CD14-positive monocyte (primary cell): ENCODE results near the gene CFTR. TPM values are rescaled to one million over a fixed set of nuclear protein-coding genes. Genes with fewer than 3 reads are reported as not detected.

Source experiments
- DNase-seq, 3 donors: peaks; one replicate each; pipeline ENCODE4 v3.0.0-alpha.2; 2011 to 2022
- H2AFZ ChIP-seq: 2 replicates; pipeline ENCODE4 v1.6.0; 2012; ENCODE audit warnings: mild to moderate bottlenecking, low read depth, low read length, inconsistent platforms; ENCODE audit not compliant: insufficient read depth, poor library complexity, severe bottlenecking
- H3K27ac ChIP-seq, 2 donors: 1 replicate in 1 of 2; 2 replicates in 1 of 2; pipeline ENCODE4 v1.5.1; 2012 to 2013; ENCODE audit warnings: low read length in 2 of 2, control low read depth in 1 of 2, inconsistent platforms in 1 of 2, low read depth in 1 of 2, mild to moderate bottlenecking in 1 of 2
- H3K27me3 ChIP-seq, 2 donors: one replicate each; pipeline versions ENCODE4 v1.6.0 to v1.6.1; 2011 to 2013; ENCODE audit warnings: low read length in 2 of 2; ENCODE audit not compliant: control insufficient read depth in 2 of 2, insufficient read depth in 2 of 2
- H3K36me3 ChIP-seq, 2 donors: replicated peaks in 1 of 2; 1 replicate in 1 of 2; 2 replicates in 1 of 2; pipeline versions ENCODE4 v1.5.1 to v1.6.1; 2012 to 2013; ENCODE audit warnings: low read length in 2 of 2, control low read depth in 1 of 2, inconsistent platforms in 1 of 2, mild to moderate bottlenecking in 1 of 2; ENCODE audit not compliant: insufficient read depth in 2 of 2, control insufficient read depth in 1 of 2
- H3K4me1 ChIP-seq, 2 donors: 1 replicate in 1 of 2; 2 replicates in 1 of 2; pipeline versions ENCODE4 v1.5.1 to v1.6.1; 2012 to 2013; ENCODE audit warnings: low read length in 2 of 2, control low read depth in 1 of 2, inconsistent platforms in 1 of 2, mild to moderate bottlenecking in 1 of 2, moderate library complexity in 1 of 2; ENCODE audit not compliant: insufficient read depth in 2 of 2, control insufficient read depth in 1 of 2
- H3K4me2 ChIP-seq: replicated peaks from 2 replicates; pipeline ENCODE3; 2012; ENCODE audit warnings: low read length, moderate library complexity, mild to moderate bottlenecking; ENCODE audit not compliant: poor library complexity, severe bottlenecking; ENCODE audit errors: extremely low read depth
- H3K4me3 ChIP-seq, 3 experiments: fragments of 200-600 bp in 1 of 3; sonication (generic) in 1 of 3; replicated peaks in 1 of 3; 1 replicate in 2 of 3; 2 replicates in 1 of 3; pipeline ENCODE4 v1.5.1; 2011 to 2013; ENCODE audit warnings: low read length in 3 of 3, mild to moderate bottlenecking in 3 of 3, control low read depth in 2 of 3, low read depth in 2 of 3, inconsistent platforms in 1 of 3, moderate library complexity in 1 of 3
- H3K79me2 ChIP-seq: 2 replicates; pipeline ENCODE4 v1.6.0; 2012; ENCODE audit warnings: mild to moderate bottlenecking, control low read depth, inconsistent platforms, low read length, moderate library complexity; ENCODE audit not compliant: insufficient read depth
- H3K9ac ChIP-seq: 2 replicates; pipeline ENCODE4 v1.6.0; 2017; ENCODE audit warnings: low read length, mild to moderate bottlenecking; ENCODE audit not compliant: insufficient read depth, poor library complexity, severe bottlenecking
- H3K9me3 ChIP-seq, 2 donors: replicated peaks in 1 of 2; 1 replicate in 1 of 2; 2 replicates in 1 of 2; pipeline versions ENCODE4 v1.5.1 to v1.6.1; 2012 to 2013; ENCODE audit warnings: low read length in 2 of 2, control low read depth in 1 of 2; ENCODE audit not compliant: control insufficient read depth in 1 of 2, insufficient read depth in 1 of 2
- H4K20me1 ChIP-seq: 2 replicates; pipeline ENCODE4 v1.6.0; 2012; ENCODE audit warnings: mild to moderate bottlenecking, low read length, control low read depth, moderate library complexity; ENCODE audit not compliant: insufficient read depth
- H3K27ac Mint-ChIP-seq, 7 donors: one replicate each; pipeline ENCODE4 v1.8.0; 2020; ENCODE audit warnings: mild to moderate bottlenecking in 7 of 7, mixed read lengths in 7 of 7, moderate library complexity in 6 of 7, inconsistent platforms in 2 of 7
- H3K27me3 Mint-ChIP-seq, 3 donors: one replicate each; pipeline ENCODE4 v1.8.0; 2021 to 2022; ENCODE audit warnings: low read depth in 3 of 3, mild to moderate bottlenecking in 3 of 3, mixed read lengths in 3 of 3, moderate library complexity in 3 of 3, inconsistent platforms in 1 of 3
- H3K36me3 Mint-ChIP-seq, 2 donors: one replicate each; pipeline ENCODE4 v1.8.0; 2020; ENCODE audit warnings: mixed read lengths in 2 of 2, inconsistent platforms in 1 of 2, mild to moderate bottlenecking in 1 of 2
- H3K4me1 Mint-ChIP-seq: one replicate; pipeline ENCODE4 v1.8.0; 2020; ENCODE audit warnings: mild to moderate bottlenecking, mixed read lengths
- H3K4me3 Mint-ChIP-seq, 2 donors: one replicate each; pipeline ENCODE4 v1.8.0; 2020; ENCODE audit warnings: mild to moderate bottlenecking in 2 of 2, mixed read lengths in 2 of 2, moderate library complexity in 1 of 2
- H3K9me3 Mint-ChIP-seq, 7 donors: one replicate each; pipeline ENCODE4 v1.8.0; 2020 to 2022; ENCODE audit warnings: mixed read lengths in 7 of 7, mild to moderate bottlenecking in 6 of 7, moderate library complexity in 6 of 7, inconsistent platforms in 2 of 7
- CTCF ChIP-seq: fragments of 200-600 bp; IDR thresholded peaks from one replicate; pipeline ENCODE4 v1.8.0; 2022; ENCODE audit warnings: antibody characterized with exemption, mild to moderate bottlenecking
- WGBS: methylation state at CpG from one replicate; pipeline ENCODE4 v1.1.5; 2013; ENCODE audit warnings: missing lambda C conversion rate; ENCODE audit not compliant: insufficient coverage; 5-methylcytosine and 5-hydroxymethylcytosine counted together
- intact Hi-C, 2 donors: fragments of 100-400 bp; cut with micrococcal nuclease; formaldehyde crosslinking; loops; one replicate each; pipeline versions ENCODE4 v1.15.0 to v1.15.1; 2023
- polyA plus RNA-seq, 3 donors: library from polyadenylated mRNA; depleted of rRNA in 1 of 3; unstranded in 2 of 3; stranded (reverse) in 1 of 3; fragments of 300-500 nt in 2 of 3; fragments of >200 nt in 1 of 3; fragmentation: Illumina TruSeq in 2 of 3; gene quantifications; 1 replicate in 2 of 3; 2 replicates in 1 of 3; pipeline ENCODE4 v1.2.3, GENCODE V29; 2012 to 2021

Gene CFTR
- polyA plus RNA-seq, 3 donors: not detected

GRCh38 chr7:117674617-117675016 is 194.8 kb downstream of the CFTR start:
- Histone ChIP-seq H3K4me3 (no peak overlapping the region), H3K36me3 (no peaks in the 10 kb centered on the region), H2AFZ (no peak overlapping the region), H3K9me3 (no peaks in the 10 kb centered on the region), H4K20me1 (no peaks in the 10 kb centered on the region), H3K4me1 (no peaks in the 10 kb centered on the region), H3K27me3 (peaks cover 0 to 2% of the 10 kb centered on the region in 2 donors), H3K4me2 (no peak overlapping the region), H3K9ac (no peak overlapping the region), H3K79me2 (no peaks in the 10 kb centered on the region), H3K27ac (no peak overlapping the region)
- Mint-ChIP-seq H3K36me3 (no peaks in the 10 kb centered on the region), H3K4me3 (no peak overlapping the region), H3K4me1 (no peaks in the 10 kb centered on the region), H3K9me3 (no peaks in the 10 kb centered on the region), H3K27ac (no peak overlapping the region), H3K27me3 (peaks cover 0 to 4% (median 2%) of the 10 kb centered on the region in 3 donors)
- WGBS: 0% methylated on average over 1 of the region's 3 CpGs
- no peak for TF ChIP-seq CTCF
- DNase-seq: no peak
- intact Hi-C loops: no loop called here

- H3K27me3 ChIP-seq: peaks cover 0 to 2% of the 10 kb centered on the region in 2 donors
- H3K9ac ChIP-seq: no peak overlapping the region
- H3K9me3 Mint-ChIP-seq: no peaks in the 10 kb centered on the region
- no peaks in the 10 kb centered on the region for H3K36me3 ChIP-seq
- no peak overlapping the region for H2AFZ ChIP-seq
- H3K4me3 Mint-ChIP-seq: no peak overlapping the region
- H3K4me1 Mint-ChIP-seq: no peaks in the 10 kb centered on the region
- no peaks in the 10 kb centered on the region for H3K36me3 Mint-ChIP-seq
- TF ChIP-seq CTCF: no peak
- H3K27ac ChIP-seq: no peak overlapping the region
- WGBS: 88% methylated on average over 1 of the region's 3 CpGs
- intact Hi-C loops: no loop called here
- no peak overlapping the region for H3K4me3 ChIP-seq
- H3K79me2 ChIP-seq: no peaks in the 10 kb centered on the region
- no peak overlapping the region for H3K4me2 ChIP-seq
- no peaks in the 10 kb centered on the region for H4K20me1 ChIP-seq
- H3K27ac Mint-ChIP-seq: no peak overlapping the region
- H3K4me1 ChIP-seq: no peaks in the 10 kb centered on the region
- H3K9me3 ChIP-seq: no peaks in the 10 kb centered on the region
- peaks cover 0 to 4% (median 2%) of the 10 kb centered on the region in 3 donors for H3K27me3 Mint-ChIP-seq
- DNase-seq: no peak
These were observed 195.9 kb downstream of the CFTR start for GRCh38 chr7:117675497-117676435.
